Measurements from ENCODE around the gene DTNB. TPM values are rescaled to one million over a fixed set of nuclear protein-coding genes. Genes with fewer than 3 reads are reported as not detected.

The DTNB gene
- total and polyA plus RNA-seq, 10 of the 15 experiments (the other 5 are each of a cell fraction or from before 2014, with no cell fraction given), result 4.5 to 30.6 (median 11.9) TPM

DNA sequence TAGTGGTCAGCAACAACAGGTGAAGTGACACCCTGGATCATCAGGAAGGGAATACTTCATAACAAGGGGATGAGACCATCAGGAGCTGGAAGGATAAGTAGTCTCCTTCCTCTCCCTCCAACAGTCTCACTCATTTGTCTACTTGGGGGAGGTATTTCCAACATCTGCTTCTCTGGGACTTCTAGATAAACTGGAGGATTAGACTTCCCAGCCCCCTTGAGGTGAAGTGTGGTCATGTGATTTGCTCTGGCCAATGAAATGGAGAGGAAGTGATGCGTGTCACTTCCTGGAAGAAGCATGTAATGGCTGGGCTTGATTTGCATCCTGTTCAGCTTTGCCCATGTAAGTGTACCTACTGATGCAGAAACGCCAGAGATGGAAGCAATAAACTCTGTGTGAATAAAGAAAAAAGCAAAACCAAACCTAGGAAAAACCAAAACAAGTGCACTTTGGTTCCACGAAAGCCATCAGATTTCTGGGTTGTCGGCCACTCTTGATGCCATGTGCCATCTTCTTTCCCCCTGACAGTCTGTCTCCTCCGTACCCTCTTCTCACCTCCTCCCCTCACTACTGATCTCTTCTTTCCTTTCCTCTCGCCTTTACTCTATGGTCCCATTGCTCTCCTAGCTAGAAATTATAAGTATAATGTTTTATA lies 255.5 kb downstream of the DTNB start:
- Histone ChIP-seq H3K36me3 (ENCODE audit: control insufficient read depth in 2 of 2, insufficient read depth in 2 of 2, low read length in 1 of 2) (no peaks in the 10 kb centered on the region), H3K27ac (ENCODE audit: control insufficient read depth, insufficient read depth) (peak overlapping the region; percentile 98), H3K4me3 (peak overlapping the region; percentile 54; the same call in 1 of the 2 replicates), H3K9me3 (replicated peaks; ENCODE audit: control insufficient read depth, insufficient read depth, low read length) (no peaks in the 10 kb centered on the region), H3K27me3 (replicated peaks in 1 of 2; ENCODE audit: control insufficient read depth in 2 of 2, insufficient read depth in 2 of 2, low read length in 1 of 2) (no peaks in the 10 kb centered on the region), H3K9ac (ENCODE audit: control insufficient read depth, insufficient read depth, low read length) (peak overlapping the region; percentile 72), H3K4me2 (ENCODE audit: control insufficient read depth, insufficient read depth) (peak overlapping the region; percentile 88), H4K20me1 (ENCODE audit: control insufficient read depth, insufficient read depth) (no peaks in the 10 kb centered on the region), H2AFZ (ENCODE audit: control insufficient read depth, low read depth, low read length) (peak overlapping the region; percentile 46; the same call in 1 of the 2 replicates), H3K4me1 (ENCODE audit: control insufficient read depth, insufficient read depth, low read length) (peaks cover 21% of the 10 kb centered on the region), H3K79me2 (ENCODE audit: control insufficient read depth, insufficient read depth, low read length) (peaks cover 23% of the 10 kb centered on the region)
- in situ Hi-C loops (cut with MboI), result loop anchor here (5.0 kb wide), 1 partner anchor 116 kb away; no protein-coding TSS in a partner anchor
- BruUV-seq (replicated peaks), result no TSS peak
- WGBS (ENCODE audit: insufficient coverage, insufficient replicate concordance, low lambda C conversion rate, missing lambda C conversion rate), result 2% methylated on average over 6 of the region's 6 CpGs
- POLR2A ChIA-PET, result interaction anchor here (1.0 to 7.4 kb wide), 11 partner anchors 12 to 149 kb away, joined by 3 to 192 read pairs (median 8); no protein-coding TSS in a partner anchor
- RAD21 ChIA-PET (ENCODE audit: unreplicated experiment), result interaction anchor here (0.7 to 7.4 kb wide), 19 partner anchors 7 to 149 kb away, joined by 3 to 189 read pairs (median 6); no protein-coding TSS in a partner anchor
- DNase-seq (ENCODE audit: low read depth, low spot score), result peak; percentile 96
- SMC1A ChIA-PET (ENCODE audit: uncharacterized antibody, unreplicated experiment), result interaction anchor here (0.6 to 7.5 kb wide), 20 partner anchors 9 to 141 kb away, joined by 3 to 245 read pairs (median 8); no protein-coding TSS in a partner anchor
- intact Hi-C loops (cut with micrococcal nuclease; ENCODE audit: unreplicated experiment), result loop anchor here (2.0 to 5.0 kb wide), 3 partner anchors 35 to 206 kb away; no protein-coding TSS in a partner anchor
- FAIRE-seq, result peak; percentile 49
- peak; percentile 19 for ATAC-seq
- CTCF ChIA-PET, result interaction anchor here (0.7 to 7.4 kb wide), 12 partner anchors 13 to 221 kb away, joined by 3 to 105 read pairs (median 6); no protein-coding TSS in a partner anchor
- TF ChIP-seq, protein P1, sequence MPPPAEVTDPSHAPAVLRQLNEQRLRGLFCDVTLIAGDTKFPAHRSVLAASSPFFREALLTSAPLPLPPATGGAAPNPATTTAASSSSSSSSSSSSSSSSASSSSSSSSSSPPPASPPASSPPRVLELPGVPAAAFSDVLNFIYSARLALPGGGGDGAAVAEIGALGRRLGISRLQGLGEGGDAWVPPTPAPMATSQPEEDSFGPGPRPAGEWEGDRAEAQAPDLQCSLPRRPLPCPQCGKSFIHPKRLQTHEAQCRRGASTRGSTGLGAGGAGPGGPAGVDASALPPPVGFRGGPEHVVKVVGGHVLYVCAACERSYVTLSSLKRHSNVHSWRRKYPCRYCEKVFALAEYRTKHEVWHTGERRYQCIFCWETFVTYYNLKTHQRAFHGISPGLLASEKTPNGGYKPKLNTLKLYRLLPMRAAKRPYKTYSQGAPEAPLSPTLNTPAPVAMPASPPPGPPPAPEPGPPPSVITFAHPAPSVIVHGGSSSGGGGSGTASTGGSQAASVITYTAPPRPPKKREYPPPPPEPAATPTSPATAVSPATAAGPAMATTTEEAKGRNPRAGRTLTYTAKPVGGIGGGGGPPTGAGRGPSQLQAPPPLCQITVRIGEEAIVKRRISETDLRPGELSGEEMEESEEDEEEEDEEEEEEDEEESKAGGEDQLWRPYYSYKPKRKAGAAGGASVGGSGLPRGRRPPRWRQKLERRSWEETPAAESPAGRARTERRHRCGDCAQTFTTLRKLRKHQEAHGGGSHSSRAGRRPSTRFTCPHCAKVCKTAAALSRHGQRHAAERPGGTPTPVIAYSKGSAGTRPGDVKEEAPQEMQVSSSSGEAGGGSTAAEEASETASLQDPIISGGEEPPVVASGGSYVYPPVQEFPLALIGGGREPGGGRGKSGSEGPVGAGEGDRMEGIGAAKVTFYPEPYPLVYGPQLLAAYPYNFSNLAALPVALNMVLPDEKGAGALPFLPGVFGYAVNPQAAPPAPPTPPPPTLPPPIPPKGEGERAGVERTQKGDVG (CRISPR knock-in tag; IDR thresholded peaks at IDR 0.05), result no peak
- TF ChIP-seq POLR2AphosphoS2 (IDR thresholded peaks at IDR 0.05; ENCODE audit: low read depth, low read length) (peak; percentile 80; the same call in 1 of the 2 replicates), SMAD1 (IDR thresholded peaks at IDR 0.05; ENCODE audit: low read depth, partially characterized antibody) (peak; percentile 60), MEF2B (IDR thresholded peaks at IDR 0.05; ENCODE audit: partially characterized antibody, poor library complexity, severe bottlenecking) (peak; percentile 35), NR2F1 (conservative IDR thresholded peaks at IDR 0.05) (0 out of 2 replicates have a peak, but pooled peaks have one; percentile 8), TCF7 (IDR thresholded peaks at IDR 0.05; ENCODE audit: borderline replicate concordance) (no peak), WRNIP1 (IDR thresholded peaks at IDR 0.05; ENCODE audit: borderline replicate concordance, low read depth, low read length) (0 out of 2 replicates have a peak, but pooled peaks have one; percentile 51), SMAD5 (IDR thresholded peaks at IDR 0.05; ENCODE audit: low read depth) (no peak), ZSCAN29 (IDR thresholded peaks at IDR 0.05) (no peak), RAD51 (IDR thresholded peaks at IDR 0.05) (peak; percentile 95), SPI1 (IDR thresholded peaks at IDR 0.05; ENCODE audit: borderline replicate concordance, insufficient read depth, low read depth, low read length) (peak; percentile 65; the same call in 1 of the 2 replicates), CREB1 (IDR thresholded peaks at IDR 0.05; ENCODE audit: low read depth) (peak; percentile 57; the same call in 1 of the 2 replicates)
- TF ChIP-seq, protein P2, sequence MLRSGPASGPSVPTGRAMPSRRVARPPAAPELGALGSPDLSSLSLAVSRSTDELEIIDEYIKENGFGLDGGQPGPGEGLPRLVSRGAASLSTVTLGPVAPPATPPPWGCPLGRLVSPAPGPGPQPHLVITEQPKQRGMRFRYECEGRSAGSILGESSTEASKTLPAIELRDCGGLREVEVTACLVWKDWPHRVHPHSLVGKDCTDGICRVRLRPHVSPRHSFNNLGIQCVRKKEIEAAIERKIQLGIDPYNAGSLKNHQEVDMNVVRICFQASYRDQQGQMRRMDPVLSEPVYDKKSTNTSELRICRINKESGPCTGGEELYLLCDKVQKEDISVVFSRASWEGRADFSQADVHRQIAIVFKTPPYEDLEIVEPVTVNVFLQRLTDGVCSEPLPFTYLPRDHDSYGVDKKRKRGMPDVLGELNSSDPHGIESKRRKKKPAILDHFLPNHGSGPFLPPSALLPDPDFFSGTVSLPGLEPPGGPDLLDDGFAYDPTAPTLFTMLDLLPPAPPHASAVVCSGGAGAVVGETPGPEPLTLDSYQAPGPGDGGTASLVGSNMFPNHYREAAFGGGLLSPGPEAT (IDR thresholded peaks at IDR 0.05; ENCODE audit: low read depth), result peak; percentile 46; the same call in 1 of the 2 replicates
- TF ChIP-seq, protein P3, sequence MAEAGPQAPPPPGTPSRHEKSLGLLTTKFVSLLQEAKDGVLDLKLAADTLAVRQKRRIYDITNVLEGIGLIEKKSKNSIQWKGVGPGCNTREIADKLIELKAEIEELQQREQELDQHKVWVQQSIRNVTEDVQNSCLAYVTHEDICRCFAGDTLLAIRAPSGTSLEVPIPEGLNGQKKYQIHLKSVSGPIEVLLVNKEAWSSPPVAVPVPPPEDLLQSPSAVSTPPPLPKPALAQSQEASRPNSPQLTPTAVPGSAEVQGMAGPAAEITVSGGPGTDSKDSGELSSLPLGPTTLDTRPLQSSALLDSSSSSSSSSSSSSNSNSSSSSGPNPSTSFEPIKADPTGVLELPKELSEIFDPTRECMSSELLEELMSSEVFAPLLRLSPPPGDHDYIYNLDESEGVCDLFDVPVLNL (IDR thresholded peaks at IDR 0.05; ENCODE audit: low read depth, low read length), result no peak
- TF ChIP-seq, protein P4, sequence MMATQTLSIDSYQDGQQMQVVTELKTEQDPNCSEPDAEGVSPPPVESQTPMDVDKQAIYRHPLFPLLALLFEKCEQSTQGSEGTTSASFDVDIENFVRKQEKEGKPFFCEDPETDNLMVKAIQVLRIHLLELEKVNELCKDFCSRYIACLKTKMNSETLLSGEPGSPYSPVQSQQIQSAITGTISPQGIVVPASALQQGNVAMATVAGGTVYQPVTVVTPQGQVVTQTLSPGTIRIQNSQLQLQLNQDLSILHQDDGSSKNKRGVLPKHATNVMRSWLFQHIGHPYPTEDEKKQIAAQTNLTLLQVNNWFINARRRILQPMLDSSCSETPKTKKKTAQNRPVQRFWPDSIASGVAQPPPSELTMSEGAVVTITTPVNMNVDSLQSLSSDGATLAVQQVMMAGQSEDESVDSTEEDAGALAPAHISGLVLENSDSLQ (IDR thresholded peaks at IDR 0.05), result peak; percentile 28; the same call in 1 of the 2 replicates

Data from GM12878 (cell line).